ENCODE data around the gene ALK.

GRCh38 chr2:29936020-29936419, 14.6 kb upstream of the ALK start:
- no peak for TF ChIP-seq EZH2 (IDR thresholded peaks at IDR 0.05; ENCODE audit: borderline replicate concordance, low read depth, low read length, severe bottlenecking)
- no peak for TF ChIP-seq CTCF (IDR thresholded peaks at IDR 0.05; ENCODE audit: borderline replicate concordance, extremely low read depth, low read length, poor library complexity, severe bottlenecking)

Measured in DND-41 (cell line).